ENCODE measurements around the gene LIMCH1. TPM values are rescaled to one million over a fixed set of nuclear protein-coding genes. Genes with fewer than 3 reads are reported as not detected.

The LIMCH1 gene
- total RNA-seq, 2 donors from 2014 or later, result 4.7 to 14.4 TPM

DNA sequence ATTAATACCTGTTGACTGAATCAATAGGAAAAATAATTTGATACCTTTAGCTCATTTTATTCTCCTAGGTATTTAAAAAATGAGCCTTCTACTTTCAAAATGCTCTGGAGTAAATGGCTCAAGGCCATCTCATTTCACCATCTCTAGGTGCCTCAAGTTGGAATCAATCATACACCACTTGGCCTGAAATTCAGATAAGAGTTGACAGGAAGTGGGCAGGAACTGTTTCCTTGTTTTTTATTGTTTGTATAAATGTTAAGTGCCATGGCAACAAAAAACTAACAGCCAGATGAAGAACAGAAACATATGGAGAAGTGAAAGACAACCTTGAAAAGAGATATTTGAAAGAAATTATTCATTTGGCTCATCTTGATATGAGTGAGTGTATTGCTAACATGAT lies 12.4 kb downstream of the LIMCH1 start:
- intact Hi-C loops (cut with DNase I), result no loop called here
- TF ChIP-seq, protein P1, sequence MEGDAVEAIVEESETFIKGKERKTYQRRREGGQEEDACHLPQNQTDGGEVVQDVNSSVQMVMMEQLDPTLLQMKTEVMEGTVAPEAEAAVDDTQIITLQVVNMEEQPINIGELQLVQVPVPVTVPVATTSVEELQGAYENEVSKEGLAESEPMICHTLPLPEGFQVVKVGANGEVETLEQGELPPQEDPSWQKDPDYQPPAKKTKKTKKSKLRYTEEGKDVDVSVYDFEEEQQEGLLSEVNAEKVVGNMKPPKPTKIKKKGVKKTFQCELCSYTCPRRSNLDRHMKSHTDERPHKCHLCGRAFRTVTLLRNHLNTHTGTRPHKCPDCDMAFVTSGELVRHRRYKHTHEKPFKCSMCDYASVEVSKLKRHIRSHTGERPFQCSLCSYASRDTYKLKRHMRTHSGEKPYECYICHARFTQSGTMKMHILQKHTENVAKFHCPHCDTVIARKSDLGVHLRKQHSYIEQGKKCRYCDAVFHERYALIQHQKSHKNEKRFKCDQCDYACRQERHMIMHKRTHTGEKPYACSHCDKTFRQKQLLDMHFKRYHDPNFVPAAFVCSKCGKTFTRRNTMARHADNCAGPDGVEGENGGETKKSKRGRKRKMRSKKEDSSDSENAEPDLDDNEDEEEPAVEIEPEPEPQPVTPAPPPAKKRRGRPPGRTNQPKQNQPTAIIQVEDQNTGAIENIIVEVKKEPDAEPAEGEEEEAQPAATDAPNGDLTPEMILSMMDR (IDR thresholded peaks at IDR 0.05), result no peak
- H3K36me3 ChIP-seq, result no peaks in the 10 kb centered on the region
- no peak overlapping the region for H3K27ac ChIP-seq
- H3K9me3 ChIP-seq, result no peaks in the 10 kb centered on the region
- no peak for DNase-seq
- no peaks in the 10 kb centered on the region for H3K4me1 ChIP-seq
- no peak overlapping the region for H3K9ac ChIP-seq (ENCODE audit: low read depth in 2 of 2, low read length in 2 of 2)
- H3K4me3 ChIP-seq, result no peak overlapping the region
- H3K27me3 ChIP-seq, result no peaks in the 10 kb centered on the region

DNA sequence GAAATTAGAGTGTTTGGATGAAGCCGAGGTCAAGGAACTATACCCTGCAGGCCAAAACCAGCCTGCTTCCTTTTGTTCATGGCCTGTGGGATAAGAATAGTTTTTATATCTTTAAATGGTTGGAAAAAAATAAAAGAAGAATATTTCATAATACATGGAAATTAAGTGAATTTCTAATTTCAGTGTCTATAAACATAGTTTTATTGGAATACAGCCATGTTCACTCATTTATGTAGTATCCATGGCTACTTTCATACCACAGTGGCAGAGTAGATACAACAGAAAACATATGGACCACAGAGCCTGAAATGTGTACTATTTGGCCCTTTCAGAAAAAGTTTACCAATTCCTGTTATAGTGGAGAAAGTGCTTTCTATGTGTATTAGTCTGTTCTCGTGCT lies 13.6 kb downstream of the LIMCH1 start:
- H3K27me3 ChIP-seq, result no peaks in the 10 kb centered on the region
- DNase-seq, result no peak
- H3K4me3 ChIP-seq, result no peak overlapping the region
- H3K4me1 ChIP-seq, result no peaks in the 10 kb centered on the region
- H3K9ac ChIP-seq (ENCODE audit: low read depth in 2 of 2, low read length in 2 of 2), result no peak overlapping the region
- H3K36me3 ChIP-seq, result no peaks in the 10 kb centered on the region
- no peaks in the 10 kb centered on the region for H3K9me3 ChIP-seq
- H3K27ac ChIP-seq, result no peak overlapping the region
- TF ChIP-seq, protein P1 (IDR thresholded peaks at IDR 0.05), result no peak
- intact Hi-C loops (cut with DNase I), result no loop called here

DNA sequence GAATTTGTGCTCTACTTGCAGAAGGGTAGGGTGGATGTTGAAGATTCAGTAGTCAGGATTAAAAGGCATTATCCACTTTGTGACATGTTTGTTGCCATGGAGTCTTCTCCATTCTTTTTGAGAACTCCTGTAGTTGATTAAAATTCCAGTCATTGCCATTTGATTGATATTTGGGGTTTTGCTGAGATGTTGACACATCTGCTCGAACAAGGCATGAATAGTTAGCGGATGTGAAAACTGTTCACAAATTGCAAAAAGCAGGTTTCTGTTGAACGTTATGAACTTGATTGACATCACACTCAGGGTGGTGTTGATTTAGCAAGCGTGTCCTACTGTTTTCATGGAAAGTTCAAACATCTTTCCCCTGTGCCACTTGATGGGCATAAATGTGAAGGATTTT lies 16.9 kb downstream of the LIMCH1 start:
- Histone ChIP-seq H3K27ac (no peak overlapping the region), H3K4me1 (no peaks in the 10 kb centered on the region), H3K4me3 (no peak overlapping the region), H3K9ac (ENCODE audit: low read depth in 2 of 2, low read length in 2 of 2) (no peak overlapping the region), H3K9me3 (no peaks in the 10 kb centered on the region), H3K27me3 (no peaks in the 10 kb centered on the region), H3K36me3 (no peaks in the 10 kb centered on the region)
- intact Hi-C loops (cut with DNase I), result no loop called here
- no peak for DNase-seq
- TF ChIP-seq, protein P1 (IDR thresholded peaks at IDR 0.05), result no peak

DNA sequence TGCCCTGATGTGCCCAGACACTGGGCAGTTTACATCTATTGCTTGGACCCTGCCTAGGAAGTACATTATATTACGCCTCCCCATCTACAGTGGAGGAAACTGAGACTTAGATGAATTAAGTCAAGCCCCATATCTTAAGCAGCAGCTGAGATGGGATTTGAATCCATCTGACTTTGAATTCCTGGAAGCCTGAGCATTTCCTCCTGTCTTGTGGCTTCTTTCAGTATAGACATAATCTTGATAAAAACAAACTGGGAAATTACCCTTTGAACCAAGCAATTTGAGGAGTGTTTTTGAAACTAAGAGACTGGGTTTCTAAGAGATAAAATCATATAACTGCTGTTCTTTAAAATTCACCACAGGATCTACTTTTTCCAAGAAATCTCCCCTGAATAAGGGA lies 18.6 kb downstream of the LIMCH1 start:
- H3K36me3 ChIP-seq, result no peaks in the 10 kb centered on the region
- TF ChIP-seq, protein P1 (IDR thresholded peaks at IDR 0.05), result no peak
- H3K9me3 ChIP-seq, result no peaks in the 10 kb centered on the region
- H3K4me1 ChIP-seq, result no peaks in the 10 kb centered on the region
- H3K27ac ChIP-seq, result no peak overlapping the region
- DNase-seq, result no peak
- H3K4me3 ChIP-seq, result no peak overlapping the region
- intact Hi-C loops (cut with DNase I), result no loop called here
- no peak overlapping the region for H3K9ac ChIP-seq (ENCODE audit: low read depth in 2 of 2, low read length in 2 of 2)
- H3K27me3 ChIP-seq, result no peaks in the 10 kb centered on the region

DNA sequence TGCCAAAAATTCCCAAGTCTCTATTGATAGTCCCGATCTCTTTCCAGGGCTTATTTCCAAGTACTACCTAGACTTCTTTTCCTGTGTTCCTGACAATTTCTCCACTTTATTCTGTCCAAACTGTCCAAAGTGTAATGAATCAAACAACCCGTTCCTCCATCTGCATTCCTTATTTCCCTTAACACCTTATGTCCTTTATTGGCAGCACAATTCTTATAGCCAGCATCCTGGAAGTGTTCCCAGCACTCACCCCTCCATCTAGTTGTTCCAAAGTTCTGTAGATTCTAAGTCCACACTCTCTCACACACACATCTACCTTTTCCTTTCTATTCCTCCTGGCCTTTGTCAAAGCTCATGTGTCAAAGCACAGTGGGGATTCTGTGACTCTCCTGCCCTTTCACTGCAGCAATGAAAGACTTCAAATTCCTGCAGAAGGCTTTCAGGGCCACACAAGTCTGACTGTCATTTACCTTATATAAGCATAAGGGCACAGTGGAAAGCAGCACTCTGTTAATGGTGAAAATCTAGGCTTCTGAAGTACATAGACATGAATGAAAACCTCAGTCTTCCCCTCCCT lies 22.1 kb downstream of the LIMCH1 start:
- intact Hi-C loops (cut with DNase I), result no loop called here
- Histone ChIP-seq H3K9ac (ENCODE audit: low read depth in 2 of 2, low read length in 2 of 2) (no peak overlapping the region), H3K9me3 (no peaks in the 10 kb centered on the region), H3K4me1 (no peaks in the 10 kb centered on the region), H3K27ac (no peak overlapping the region), H3K27me3 (no peaks in the 10 kb centered on the region), H3K36me3 (no peaks in the 10 kb centered on the region), H3K4me3 (no peak overlapping the region)
- DNase-seq, result no peak
- TF ChIP-seq, protein P1 (IDR thresholded peaks at IDR 0.05), result no peak
